ENCODE results near the gene FOXO3B.
"Not testable (repeated sequence)": the region's sequence is repeated elsewhere in the genome, so short reads cannot be mapped to it uniquely, and the experiment has no call there.

The FOXO3B gene

GRCh38 chr17:18650094-18650493 lies 32.0 kb downstream of the FOXO3B start:
- not testable (repeated sequence) for DNase-seq (ENCODE audit: low spot score)

GRCh38 chr17:18644291-18644690 lies 37.8 kb downstream of the FOXO3B start, which contains the start of gene TBC1D28:
Gene TBC1D28 (minus strand): TSS chr17:18644391. CDS start chr17:18641352, 3,039 bp downstream.
- DNase-seq (ENCODE audit: low spot score) = not testable (repeated sequence)

DNA sequence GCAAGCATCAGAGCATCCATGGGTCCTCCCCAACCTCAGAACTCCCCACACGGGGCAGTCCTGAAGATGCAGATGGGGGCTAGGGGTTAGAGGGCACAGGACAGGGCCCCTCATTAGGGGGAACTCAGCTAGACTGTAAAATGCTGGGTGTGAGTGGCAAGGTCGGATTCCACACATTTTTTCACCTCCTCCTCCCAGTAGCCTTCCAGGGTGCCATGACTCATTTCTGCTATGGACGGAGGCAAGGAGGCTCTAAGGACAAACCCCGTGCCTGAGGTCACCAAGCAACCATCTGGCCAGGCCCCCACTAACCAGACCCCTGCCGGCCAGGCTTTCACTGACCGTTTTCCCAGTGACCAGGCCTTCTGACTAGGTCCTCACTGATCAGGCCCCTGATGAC lies 39.0 kb downstream of the FOXO3B start:
- DNase-seq (ENCODE audit: low spot score) = not testable (repeated sequence)

GRCh38 chr17:18638357-18638756 lies 43.8 kb downstream of the FOXO3B start:
- not testable (repeated sequence) for DNase-seq (ENCODE audit: low spot score)

DNA sequence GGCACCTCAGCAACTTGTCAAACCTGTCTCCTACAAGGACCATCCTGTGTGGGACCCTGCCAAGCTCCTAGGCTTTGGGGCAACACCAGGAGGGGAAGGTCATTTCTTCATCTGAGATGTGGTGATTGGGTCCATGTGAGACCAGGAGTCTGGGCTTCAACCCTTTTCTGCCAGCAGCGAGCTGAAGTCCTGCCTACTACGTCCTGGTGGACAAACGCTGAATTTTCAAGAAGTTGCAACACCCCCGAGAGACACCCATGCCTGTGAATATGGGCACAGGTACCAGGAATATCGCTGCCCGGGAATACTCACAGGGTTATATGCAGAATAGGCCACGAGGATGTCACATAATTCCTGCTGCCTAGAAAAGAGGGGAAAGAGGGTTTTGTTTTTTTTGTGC lies 45.9 kb downstream of the FOXO3B start:
- not testable (repeated sequence) for DNase-seq (ENCODE audit: low spot score)

- DNase-seq (ENCODE audit: low spot score) = not testable (repeated sequence)
These were observed 46.3 kb downstream of the FOXO3B start for GRCh38 chr17:18635773-18636172.

DNA sequence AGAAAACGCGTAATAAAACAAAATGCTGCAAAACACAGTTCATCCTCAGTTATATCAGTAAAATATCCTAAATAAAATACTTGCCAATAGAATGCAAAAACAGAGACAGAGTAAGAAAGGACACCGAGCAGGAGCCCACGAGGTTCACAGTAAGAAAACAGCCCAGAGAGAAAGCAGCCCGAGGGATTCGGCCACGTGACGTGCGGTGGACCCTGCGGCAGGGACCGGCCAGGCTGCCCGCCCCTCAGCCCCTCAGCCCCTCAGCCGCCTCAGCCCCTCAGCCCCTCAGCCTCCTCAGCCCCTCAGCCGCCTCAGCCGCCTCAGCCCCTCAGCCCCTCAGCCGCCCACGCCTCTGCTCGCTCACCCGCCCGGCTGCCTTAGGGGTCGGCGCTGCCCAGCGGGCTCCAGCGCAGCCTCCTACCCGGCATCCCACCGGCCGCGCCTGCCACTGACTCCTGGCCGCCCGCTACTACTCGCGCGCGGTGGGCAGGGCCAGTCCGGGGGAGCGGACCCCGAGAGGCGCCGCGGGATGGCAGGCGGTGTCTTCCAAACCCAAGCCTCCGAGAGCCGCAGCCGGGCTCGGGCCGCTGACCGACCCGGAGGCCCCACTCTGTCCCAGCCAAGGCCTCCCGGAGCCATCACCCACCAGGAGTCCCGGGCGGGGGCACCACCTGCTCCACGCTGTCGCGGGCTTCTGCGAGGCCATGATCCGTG lies 47.4 kb downstream of the FOXO3B start:
- DNase-seq (ENCODE audit: low spot score) = not testable (repeated sequence)
